Neural crest cell (in vitro differentiated cells): ENCODE results near the gene YAF2. TPM values are rescaled to one million over a fixed set of nuclear protein-coding genes. Genes with fewer than 3 reads are reported as not detected.

Experiments used
- DNase-seq: peaks from one replicate; pipeline ENCODE4 v3.0.0; 2021; ENCODE audit warnings: low read depth, mixed read lengths, low spot score
- H3K27ac Mint-ChIP-seq: one replicate; pipeline ENCODE4 v1.8.0; 2021; ENCODE audit warnings: mild to moderate bottlenecking, mixed read lengths; ENCODE audit not compliant: unreplicated experiment
- H3K27me3 Mint-ChIP-seq: 2 replicates; pipeline ENCODE4 v1.8.0; 2021; ENCODE audit warnings: low read depth, mild to moderate bottlenecking, mixed read lengths
- H3K36me3 Mint-ChIP-seq: 2 replicates; pipeline ENCODE4 v1.8.0; 2021; ENCODE audit warnings: low read depth, mild to moderate bottlenecking, mixed read lengths
- H3K4me1 Mint-ChIP-seq: 2 replicates; pipeline ENCODE4 v1.8.0; 2021; ENCODE audit warnings: mixed read lengths
- H3K4me3 Mint-ChIP-seq: one replicate; pipeline ENCODE4 v1.8.0; 2021; ENCODE audit warnings: mild to moderate bottlenecking, mixed read lengths
- H3K9me3 Mint-ChIP-seq: 2 replicates; pipeline ENCODE4 v1.8.0; 2021; ENCODE audit warnings: mixed read lengths
- CTCF ChIP-seq: fragments of 200-600 bp; sonication (generic); conservative IDR thresholded peaks from 2 replicates; pipeline ENCODE4 v1.5.0; 2021; ENCODE audit warnings: antibody characterized with exemption, mild to moderate bottlenecking
- total RNA-seq: library from RNA; stranded (reverse); gene quantifications from 2 replicates; pipeline ENCODE4 v1.2.1, GENCODE V29; 2021

Gene YAF2
- total RNA-seq, 1 donor from 2014 or later = 33.6 TPM

GRCh38 chr12:42213023-42213422, 25.0 kb downstream of the YAF2 start:
- H3K27me3 Mint-ChIP-seq = no peaks in the 10 kb centered on the region
- no peak for DNase-seq
- H3K4me3 Mint-ChIP-seq = no peak overlapping the region
- H3K27ac Mint-ChIP-seq = no peak overlapping the region
- peaks cover 12% of the 10 kb centered on the region for H3K4me1 Mint-ChIP-seq
- H3K9me3 Mint-ChIP-seq = no peaks in the 10 kb centered on the region
- peaks cover 3% of the 10 kb centered on the region for H3K36me3 Mint-ChIP-seq
- no peak for TF ChIP-seq CTCF

GRCh38 chr12:42208574-42208973, 29.5 kb downstream of the YAF2 start:
- no peak for TF ChIP-seq CTCF
- no peak overlapping the region for H3K27ac Mint-ChIP-seq

GRCh38 chr12:42204819-42205218, 33.2 kb downstream of the YAF2 start:
- Mint-ChIP-seq H3K27ac (no peak overlapping the region), H3K36me3 (peaks cover 13% of the 10 kb centered on the region), H3K9me3 (no peaks in the 10 kb centered on the region), H3K4me3 (no peak overlapping the region), H3K4me1 (no peaks in the 10 kb centered on the region), H3K27me3 (no peaks in the 10 kb centered on the region)
- DNase-seq = no peak
- TF ChIP-seq CTCF = no peak

More at GRCh38 chr12:42208574-42208973, 29.5 kb downstream of the YAF2 start:
- Mint-ChIP-seq H3K27me3 (no peaks in the 10 kb centered on the region), H3K4me1 (no peaks in the 10 kb centered on the region), H3K36me3 (peaks cover 11% of the 10 kb centered on the region), H3K9me3 (no peaks in the 10 kb centered on the region), H3K4me3 (no peak overlapping the region)
- no peak for DNase-seq

- Mint-ChIP-seq H3K4me1 (no peaks in the 10 kb centered on the region), H3K27me3 (no peaks in the 10 kb centered on the region), H3K27ac (no peak overlapping the region), H3K9me3 (no peaks in the 10 kb centered on the region), H3K36me3 (peaks cover 13% of the 10 kb centered on the region), H3K4me3 (no peak overlapping the region)
- DNase-seq = no peak
- TF ChIP-seq CTCF = no peak
Measured at GRCh38 chr12:42204362-42204761, 33.7 kb downstream of the YAF2 start.

GRCh38 chr12:42201063-42201462, 37.0 kb downstream of the YAF2 start:
- no peaks in the 10 kb centered on the region for H3K4me1 Mint-ChIP-seq
- no peaks in the 10 kb centered on the region for H3K27me3 Mint-ChIP-seq
- no peak overlapping the region for H3K27ac Mint-ChIP-seq
- no peak for TF ChIP-seq CTCF
- DNase-seq = no peak
- H3K36me3 Mint-ChIP-seq = peaks cover 10% of the 10 kb centered on the region
- H3K9me3 Mint-ChIP-seq = no peaks in the 10 kb centered on the region
- no peak overlapping the region for H3K4me3 Mint-ChIP-seq

- Mint-ChIP-seq H3K27me3 (no peaks in the 10 kb centered on the region), H3K9me3 (no peaks in the 10 kb centered on the region), H3K4me3 (no peak overlapping the region), H3K27ac (no peak overlapping the region), H3K4me1 (no peaks in the 10 kb centered on the region), H3K36me3 (peaks cover 7% of the 10 kb centered on the region)
- no peak for TF ChIP-seq CTCF
- DNase-seq = no peak
Measured at GRCh38 chr12:42199007-42199406, 39.0 kb downstream of the YAF2 start.
